Neutrophil (primary cell): ENCODE results near the gene COX6B2.
"Not testable (repeated sequence)": the region's sequence is repeated elsewhere in the genome, so short reads cannot be mapped to it uniquely, and the experiment has no call there.

Experiments used
- H3K27ac ChIP-seq: fragments of 200-600 bp; sonication (generic); 2 replicates; pipeline ENCODE4 v1.5.1; 2016; ENCODE audit warnings: mild to moderate bottlenecking, moderate library complexity
- H3K27me3 ChIP-seq: fragments of 200-600 bp; sonication (generic); 2 replicates; pipeline ENCODE4 v1.6.0; 2016; ENCODE audit warnings: mild to moderate bottlenecking
- H3K36me3 ChIP-seq: fragments of 200-600 bp; sonication (generic); 2 replicates; pipeline ENCODE4 v1.5.1; 2017
- H3K4me1 ChIP-seq, 2 experiments: fragments of 200-600 bp in 1 of 2; sonication (generic) in 1 of 2; 1 replicate in 1 of 2; 2 replicates in 1 of 2; pipeline versions ENCODE4 v1.5.1 to v1.6.1; 2013 to 2016; ENCODE audit warnings: low read depth in 1 of 2, low read length in 1 of 2, mild to moderate bottlenecking in 1 of 2, moderate library complexity in 1 of 2; ENCODE audit not compliant: control insufficient read depth in 1 of 2, insufficient read depth in 1 of 2
- H3K4me3 ChIP-seq, 2 experiments: fragments of 200-600 bp in 1 of 2; sonication (generic) in 1 of 2; 1 replicate in 1 of 2; 2 replicates in 1 of 2; pipeline ENCODE4 v1.5.1; 2013 to 2016; ENCODE audit warnings: low read depth in 1 of 2, low read length in 1 of 2, mild to moderate bottlenecking in 1 of 2, moderate library complexity in 1 of 2
- H3K9me3 ChIP-seq: fragments of 200-600 bp; sonication (generic); 2 replicates; pipeline ENCODE4 v1.5.1; 2016
- TF ChIP-seq, protein P1 (sequence below): fragments of 200-600 bp; sonication (generic); IDR thresholded peaks from 2 replicates; pipeline ENCODE4 v1.5.1; 2016; ENCODE audit warnings: antibody characterized with exemption

COX6B2 gene, protein sequence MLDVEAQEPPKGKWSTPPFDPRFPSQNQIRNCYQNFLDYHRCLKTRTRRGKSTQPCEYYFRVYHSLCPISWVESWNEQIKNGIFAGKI

DNA sequence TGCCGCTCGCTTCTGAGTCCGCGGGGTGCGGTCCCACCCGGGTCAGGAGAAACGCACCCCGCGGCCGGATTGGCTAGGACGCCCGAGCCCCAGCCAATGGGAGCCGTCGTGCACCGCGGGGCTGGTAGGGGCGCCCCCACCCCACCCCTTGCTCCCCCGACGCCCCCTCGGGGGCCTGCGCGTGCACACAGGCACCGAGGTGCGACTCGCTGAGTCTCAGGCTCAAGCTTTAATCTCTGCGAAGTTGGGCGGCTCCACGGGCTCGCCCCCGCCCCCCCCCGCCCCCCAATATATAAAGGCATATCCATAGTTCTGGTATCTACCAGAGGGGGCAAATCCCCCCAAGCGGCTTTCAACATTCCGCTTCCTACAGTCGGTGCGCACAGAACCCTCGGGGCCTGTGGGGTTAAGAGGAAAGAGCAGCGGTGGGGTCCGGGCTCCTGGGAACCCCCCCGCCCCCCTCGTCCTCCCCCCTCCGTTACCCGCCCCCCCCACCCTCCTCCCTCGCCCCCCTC, at the start of gene COX6B2:
Gene COX6B2, minus strand, starts transcription at position 22 of the 515 bp plus-strand sequence. CDS start 198 bp downstream, outside the sequence.
- H3K27me3 ChIP-seq = peaks cover 80% of the 10 kb centered on the region
- H3K36me3 ChIP-seq = no peaks in the 10 kb centered on the region
- peaks cover 7 to 15% of the 10 kb centered on the region in 2 experiments for H3K4me1 ChIP-seq
- H3K9me3 ChIP-seq = no peaks in the 10 kb centered on the region
- TF ChIP-seq, protein P1, sequence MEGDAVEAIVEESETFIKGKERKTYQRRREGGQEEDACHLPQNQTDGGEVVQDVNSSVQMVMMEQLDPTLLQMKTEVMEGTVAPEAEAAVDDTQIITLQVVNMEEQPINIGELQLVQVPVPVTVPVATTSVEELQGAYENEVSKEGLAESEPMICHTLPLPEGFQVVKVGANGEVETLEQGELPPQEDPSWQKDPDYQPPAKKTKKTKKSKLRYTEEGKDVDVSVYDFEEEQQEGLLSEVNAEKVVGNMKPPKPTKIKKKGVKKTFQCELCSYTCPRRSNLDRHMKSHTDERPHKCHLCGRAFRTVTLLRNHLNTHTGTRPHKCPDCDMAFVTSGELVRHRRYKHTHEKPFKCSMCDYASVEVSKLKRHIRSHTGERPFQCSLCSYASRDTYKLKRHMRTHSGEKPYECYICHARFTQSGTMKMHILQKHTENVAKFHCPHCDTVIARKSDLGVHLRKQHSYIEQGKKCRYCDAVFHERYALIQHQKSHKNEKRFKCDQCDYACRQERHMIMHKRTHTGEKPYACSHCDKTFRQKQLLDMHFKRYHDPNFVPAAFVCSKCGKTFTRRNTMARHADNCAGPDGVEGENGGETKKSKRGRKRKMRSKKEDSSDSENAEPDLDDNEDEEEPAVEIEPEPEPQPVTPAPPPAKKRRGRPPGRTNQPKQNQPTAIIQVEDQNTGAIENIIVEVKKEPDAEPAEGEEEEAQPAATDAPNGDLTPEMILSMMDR = no peak
- no peak within 1 kb of the TSS for H3K27ac ChIP-seq
- peak within 1 kb of the TSS; percentile 65 to 66 for H3K4me3 ChIP-seq

DNA sequence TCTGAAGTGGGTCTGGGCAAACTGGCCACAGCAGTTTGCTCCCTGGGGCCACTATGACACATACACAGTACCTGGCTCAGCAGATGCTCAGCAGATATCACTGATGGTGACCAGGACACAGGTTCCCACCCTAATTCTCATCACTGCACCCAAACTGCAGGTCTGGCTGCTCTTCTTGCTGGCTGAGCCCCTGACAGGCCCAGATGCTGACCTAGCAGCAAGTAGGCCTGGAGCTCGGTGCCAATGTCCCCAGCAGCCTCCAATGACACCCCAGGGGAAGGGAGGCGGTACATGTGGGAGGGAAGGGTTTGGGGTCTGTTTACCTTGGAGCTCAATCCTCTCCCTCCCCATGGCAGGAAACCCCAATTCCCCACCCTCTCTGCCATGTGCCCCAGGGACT, 48.0 kb upstream of the COX6B2 start:
- TF ChIP-seq, protein P1 = no peak
- H3K36me3 ChIP-seq = peaks cover 38% of the 10 kb centered on the region
- H3K27me3 ChIP-seq = no peaks in the 10 kb centered on the region
- no peaks in the 10 kb centered on the region for H3K9me3 ChIP-seq
- no peak overlapping the region for H3K4me3 ChIP-seq
- H3K4me1 ChIP-seq = peaks cover 41 to 44% of the 10 kb centered on the region in 2 experiments
- no peak overlapping the region for H3K27ac ChIP-seq

DNA sequence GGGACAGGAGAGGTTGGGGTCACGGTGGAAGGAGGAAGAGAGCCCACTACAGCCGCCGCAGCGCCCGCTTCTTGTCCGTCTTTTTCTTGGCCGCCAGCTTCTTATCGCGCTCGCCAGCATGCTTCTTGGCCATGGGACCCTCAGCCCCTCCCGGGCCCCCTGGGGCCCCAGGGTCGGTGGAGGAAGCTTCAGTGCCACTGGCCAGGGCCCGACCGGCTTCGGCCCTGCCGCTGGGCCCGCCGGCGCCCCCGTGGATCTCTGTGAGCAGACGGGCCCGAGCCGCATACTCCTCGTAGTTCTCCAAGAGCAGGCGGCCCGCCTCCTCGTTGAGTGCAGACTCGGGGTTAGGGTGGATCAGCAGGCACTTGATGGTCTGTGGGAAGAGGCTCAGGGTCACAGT, 46.9 kb upstream of the COX6B2 start:
- H3K27me3 ChIP-seq, H3K4me3 ChIP-seq, H3K27ac ChIP-seq, H3K9me3 ChIP-seq: not testable (repeated sequence)
- H3K4me1 ChIP-seq = peaks cover 32 to 34% of the 10 kb centered on the region in 2 experiments
- H3K36me3 ChIP-seq = peaks cover 38% of the 10 kb centered on the region

DNA sequence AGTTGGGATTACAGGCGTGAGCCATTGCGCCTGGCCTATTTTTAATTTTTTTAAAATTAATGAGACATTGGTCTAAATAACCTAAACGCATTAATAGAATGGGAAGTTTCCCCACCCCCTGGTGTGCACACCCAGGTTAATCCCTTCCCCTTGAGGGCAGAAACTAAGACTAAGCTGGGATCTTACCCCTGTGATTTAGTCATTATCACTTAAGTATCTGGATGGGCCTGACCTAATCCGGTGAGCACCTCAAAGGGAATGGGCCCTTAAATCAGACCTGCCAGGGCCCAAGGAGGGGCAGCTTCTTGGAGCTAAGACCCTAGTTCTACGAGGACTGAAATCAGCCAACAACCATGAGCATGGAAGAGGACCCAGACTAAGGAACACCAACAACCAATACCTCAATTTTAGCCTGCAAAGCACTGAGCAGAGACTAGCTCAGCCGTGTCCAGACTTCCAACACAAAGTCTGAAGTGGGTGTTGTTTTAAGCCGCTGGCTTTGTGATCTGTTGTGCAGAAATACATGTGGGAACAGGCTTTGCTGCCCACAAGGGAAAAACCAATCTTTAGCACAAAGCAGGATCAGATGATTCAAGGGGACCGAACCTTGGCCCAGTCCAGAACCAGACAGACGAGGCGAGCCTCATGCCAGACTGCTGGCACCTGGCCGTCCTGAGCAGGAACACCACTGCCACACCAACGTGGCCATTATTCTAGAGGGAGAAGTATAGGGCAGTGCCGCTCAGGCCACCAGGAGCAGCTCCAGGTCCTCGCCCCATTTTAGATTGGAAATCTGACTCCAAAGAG, 46.0 kb upstream of the COX6B2 start:
- TF ChIP-seq, protein P1 = no peak
- Histone ChIP-seq H3K4me1 (peaks cover 23 to 25% of the 10 kb centered on the region in 2 experiments), H3K27me3 (no peaks in the 10 kb centered on the region), H3K36me3 (peaks cover 38% of the 10 kb centered on the region), H3K9me3 (no peaks in the 10 kb centered on the region), H3K27ac (no peak overlapping the region), H3K4me3 (no peak overlapping the region)

DNA sequence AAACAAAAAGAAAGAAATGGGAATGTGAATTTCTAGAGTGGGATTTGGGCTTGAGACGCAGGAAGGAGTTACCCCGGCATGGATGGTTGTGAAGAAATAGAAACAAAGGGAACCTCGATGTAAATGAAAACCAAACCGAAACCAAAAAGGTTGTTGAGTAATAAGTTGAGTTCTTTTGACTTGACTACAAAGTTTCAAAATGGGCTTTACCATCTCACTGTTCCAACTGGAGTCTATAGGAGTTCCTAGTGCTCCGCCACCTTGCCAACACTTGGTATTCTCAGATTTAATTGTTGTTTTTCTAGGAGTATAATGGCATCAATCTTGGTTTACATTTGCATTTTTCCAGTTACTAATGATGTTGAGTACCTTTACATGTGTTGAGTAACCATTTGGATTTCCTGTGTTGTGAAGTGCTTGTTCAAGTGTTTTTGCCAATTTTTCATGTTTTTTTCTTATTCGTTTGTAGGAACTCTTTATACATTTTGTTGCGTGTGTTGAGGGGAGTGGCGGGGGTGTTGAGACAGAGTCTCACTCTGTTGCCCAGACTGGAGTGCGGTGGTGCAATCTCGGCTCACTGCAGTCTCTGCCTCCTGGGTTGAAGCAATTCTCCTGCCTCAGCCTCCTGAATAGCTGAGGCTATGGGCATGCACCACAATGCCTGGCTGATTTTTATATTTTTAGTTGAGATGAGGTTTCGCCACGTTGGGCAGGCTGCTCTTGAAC, 43.8 kb upstream of the COX6B2 start:
- H3K9me3 ChIP-seq = no peaks in the 10 kb centered on the region
- no peaks in the 10 kb centered on the region for H3K27me3 ChIP-seq
- TF ChIP-seq, protein P1 = no peak
- peaks cover 22 to 24% of the 10 kb centered on the region in 2 experiments for H3K4me1 ChIP-seq
- H3K27ac ChIP-seq = peak overlapping the region; percentile 78
- H3K36me3 ChIP-seq = peaks cover 29% of the 10 kb centered on the region
- H3K4me3 ChIP-seq = peak overlapping the region; percentile 44 to 55
